SU-DHL-6 (cell line): ENCODE data around the gene CLIP4.

Experiments used
- H2AFZ ChIP-seq: fragments of 200-600 bp; sonication (generic); 2 replicates; pipeline ENCODE4 v1.6.1; 2014; ENCODE audit warnings: low read depth, mild to moderate bottlenecking, moderate library complexity, mixed read lengths, antibody characterized with exemption, low read length; ENCODE audit not compliant: severe bottlenecking
- H3F3A ChIP-seq: fragments of 200-600 bp; shearing (Covaris generic); 2 replicates; pipeline ENCODE4 v1.6.0; 2016; ENCODE audit warnings: antibody characterized with exemption, mild to moderate bottlenecking; ENCODE audit not compliant: insufficient read depth
- H3K27ac ChIP-seq: fragments of 200-600 bp; sonication (generic); 2 replicates; pipeline ENCODE4 v1.5.1; 2016; ENCODE audit warnings: low read depth, mild to moderate bottlenecking, low read length, moderate library complexity, mixed read lengths
- H3K27me3 ChIP-seq: fragments of 200-600 bp; sonication (generic), shearing (Covaris generic); 2 replicates; pipeline ENCODE4 v1.6.0; 2014; ENCODE audit warnings: mild to moderate bottlenecking, low read length
- H3K36me3 ChIP-seq: fragments of 200-600 bp; sonication (generic); 2 replicates; pipeline ENCODE4 v1.6.1; 2014; ENCODE audit warnings: mild to moderate bottlenecking, low read length, mixed read lengths
- H3K4me2 ChIP-seq: fragments of 300-600, 200-600 bp; shearing (Covaris generic), sonication (generic); 2 replicates; pipeline ENCODE4 v1.6.0; 2014; ENCODE audit warnings: low read length, low read depth, mild to moderate bottlenecking; ENCODE audit not compliant: poor library complexity, severe bottlenecking
- H3K4me3 ChIP-seq: fragments of 200-600 bp; sonication (generic); 2 replicates; pipeline ENCODE4 v1.5.1; 2014; ENCODE audit warnings: antibody characterized with exemption, low read length, mild to moderate bottlenecking, mixed read lengths; ENCODE audit not compliant: insufficient read depth, poor library complexity, severe bottlenecking
- H3K79me2 ChIP-seq: fragments of 200-600 bp; sonication (generic); 2 replicates; pipeline ENCODE4 v1.6.1; 2014; ENCODE audit warnings: mild to moderate bottlenecking, low read length, moderate library complexity; ENCODE audit not compliant: insufficient read depth
- H3K9ac ChIP-seq: fragments of 200-600 bp; sonication (generic); 2 replicates; pipeline ENCODE4 v1.7.0; 2014; ENCODE audit warnings: mild to moderate bottlenecking, low read length
- H3K9me2 ChIP-seq: fragments of 200-600 bp; sonication (generic); replicated peaks from 2 replicates; pipeline ENCODE4 v1.6.1; 2014; ENCODE audit warnings: low read length; ENCODE audit not compliant: insufficient read depth
- H3K9me3 ChIP-seq: fragments of 200-600 bp; sonication (generic); 2 replicates; pipeline ENCODE4 v1.6.1; 2014; ENCODE audit warnings: low read length, mixed read lengths; ENCODE audit not compliant: insufficient read depth
- H4K20me1 ChIP-seq: fragments of 200-600 bp; sonication (generic); 2 replicates; pipeline ENCODE4 v1.6.1; 2014; ENCODE audit warnings: low read depth, mild to moderate bottlenecking, antibody characterized with exemption, low read length, moderate library complexity, mixed read lengths
- CTCF ChIP-seq: fragments of 200-600 bp; sonication (generic); IDR thresholded peaks from one replicate; pipeline ENCODE4 v1.5.1; 2017; ENCODE audit warnings: antibody characterized with exemption, mild to moderate bottlenecking, low read length, moderate library complexity; ENCODE audit not compliant: insufficient read depth, poor library complexity, severe bottlenecking
- EZH2phosphoT487 ChIP-seq: fragments of 200-600 bp; sonication (generic), shearing (Covaris generic); conservative IDR thresholded peaks from 2 replicates; pipeline ENCODE4 v1.6.1; 2018; ENCODE audit warnings: mild to moderate bottlenecking, antibody characterized with exemption, low read length, moderate library complexity, mixed read lengths

The CLIP4 gene

GRCh38 chr2:29068513-29068912, 46.7 kb upstream of the CLIP4 start:
- Histone ChIP-seq H3K9me2 (no peaks in the 10 kb centered on the region), H3K27ac (no peak overlapping the region), H3K27me3 (no peaks in the 10 kb centered on the region), H3F3A (no peaks in the 10 kb centered on the region), H3K9ac (no peak overlapping the region), H3K4me3 (no peak overlapping the region), H3K4me2 (no peak overlapping the region), H3K36me3 (no peaks in the 10 kb centered on the region), H3K79me2 (no peaks in the 10 kb centered on the region), H2AFZ (no peak overlapping the region), H4K20me1 (no peaks in the 10 kb centered on the region), H3K9me3 (no peaks in the 10 kb centered on the region)
- TF ChIP-seq CTCF (no peak), EZH2phosphoT487 (no peak)

GRCh38 chr2:29070526-29070925, 44.7 kb upstream of the CLIP4 start:
- H3K4me2 ChIP-seq = no peak overlapping the region
- no peaks in the 10 kb centered on the region for H3K79me2 ChIP-seq
- H3K9me3 ChIP-seq = no peaks in the 10 kb centered on the region
- no peak overlapping the region for H3K27ac ChIP-seq
- no peaks in the 10 kb centered on the region for H3K36me3 ChIP-seq
- H3K4me3 ChIP-seq = no peak overlapping the region
- TF ChIP-seq CTCF = no peak
- TF ChIP-seq EZH2phosphoT487 = no peak
- no peaks in the 10 kb centered on the region for H3K27me3 ChIP-seq
- H2AFZ ChIP-seq = no peak overlapping the region
- no peak overlapping the region for H3K9ac ChIP-seq
- no peaks in the 10 kb centered on the region for H4K20me1 ChIP-seq
- no peaks in the 10 kb centered on the region for H3F3A ChIP-seq
- H3K9me2 ChIP-seq = no peaks in the 10 kb centered on the region

GRCh38 chr2:29071032-29071975, 43.9 kb upstream of the CLIP4 start:
- Histone ChIP-seq H3K4me2 (no peak overlapping the region), H3F3A (no peaks in the 10 kb centered on the region), H3K27ac (no peak overlapping the region), H4K20me1 (no peaks in the 10 kb centered on the region), H3K9me2 (no peaks in the 10 kb centered on the region), H3K27me3 (no peaks in the 10 kb centered on the region), H3K36me3 (no peaks in the 10 kb centered on the region), H3K9me3 (no peaks in the 10 kb centered on the region), H3K9ac (no peak overlapping the region), H2AFZ (no peak overlapping the region), H3K79me2 (no peaks in the 10 kb centered on the region), H3K4me3 (no peak overlapping the region)
- TF ChIP-seq EZH2phosphoT487 (no peak), CTCF (no peak)
